WTC11 (cell line): ENCODE results near the gene TMEM62. TPM values are rescaled to one million over a fixed set of nuclear protein-coding genes. Genes with fewer than 3 reads are reported as not detected.

ENCODE experiments used
- ATAC-seq: fragments of 200-7000 bp; cut with Tn5 transposase; 2 replicates; pipeline ENCODE4 v1.10.0; 2021; ENCODE audit warnings: mild to moderate bottlenecking, moderate library complexity
- Bru-seq: library from RNA; stranded (reverse); fragments of 400-500 nt; gene quantifications from one replicate; lab custom pipeline; 2021; lab: Mats Ljungman, UMichigan
- CTCF ChIA-PET: fragments of 300-600 bp; sonication (Branson Sonifier 250); formaldehyde crosslinking; loops from one replicate; lab custom pipeline; 2021; ENCODE audit warnings: antibody characterized with exemption; lab: Charles Lee
- POLR2A ChIA-PET: fragments of 350-600 bp; sonication (Branson Sonifier 250); formaldehyde crosslinking; loops from one replicate; lab custom pipeline; 2021; ENCODE audit warnings: antibody characterized with exemption; lab: Charles Lee
- DNase-seq: peaks from one replicate; pipeline ENCODE4 v3.0.0; 2021; ENCODE audit warnings: low spot score
- H3K27ac Mint-ChIP-seq: 2 replicates; pipeline ENCODE4 v1.8.0; 2021; ENCODE audit warnings: mixed read lengths
- H3K27me3 Mint-ChIP-seq: 2 replicates; pipeline ENCODE4 v1.8.0; 2021; ENCODE audit warnings: low read depth, mild to moderate bottlenecking, moderate library complexity, mixed read lengths
- H3K36me3 Mint-ChIP-seq: 2 replicates; pipeline ENCODE4 v1.8.0; 2021; ENCODE audit warnings: mixed read lengths
- H3K4me1 Mint-ChIP-seq: 2 replicates; pipeline ENCODE4 v1.8.0; 2022; ENCODE audit warnings: mixed read lengths
- H3K4me3 Mint-ChIP-seq: 2 replicates; pipeline ENCODE4 v1.8.0; 2021; ENCODE audit warnings: mild to moderate bottlenecking, moderate library complexity, mixed read lengths
- H3K9me3 Mint-ChIP-seq: 2 replicates; pipeline ENCODE4 v1.8.0; 2021; ENCODE audit warnings: mixed read lengths
- AFF4 ChIP-seq: sonication (generic); formaldehyde crosslinking; IDR thresholded peaks from 2 replicates; pipeline ENCODE4 v1.8.1; 2023; ENCODE audit warnings: mild to moderate bottlenecking, missing genetic modification reagents, borderline replicate concordance
- E2F1 ChIP-seq: sonication (generic); formaldehyde crosslinking; IDR thresholded peaks from 2 replicates; pipeline ENCODE4 v1.8.0; 2022; ENCODE audit warnings: mild to moderate bottlenecking, missing genetic modification reagents
- E2F4 ChIP-seq: sonication (generic); formaldehyde crosslinking; IDR thresholded peaks from 2 replicates; pipeline ENCODE4 v1.8.1; 2022; ENCODE audit warnings: low read depth, mild to moderate bottlenecking, moderate library complexity, missing genetic modification reagents, borderline replicate concordance
- EMX1 ChIP-seq: fragments of 250-450 bp; sonication (Bioruptor Pico); IDR thresholded peaks from 2 replicates; pipeline ENCODE4 v1.8.0; 2021; ENCODE audit warnings: mild to moderate bottlenecking
- FOXP4 ChIP-seq: sonication (generic); formaldehyde crosslinking; IDR thresholded peaks from 2 replicates; pipeline ENCODE4 v1.8.0; 2022; ENCODE audit warnings: mild to moderate bottlenecking, missing genetic modification reagents
- IRF2 ChIP-seq: sonication (generic); formaldehyde crosslinking; IDR thresholded peaks from 2 replicates; pipeline ENCODE4 v1.8.0; 2022; ENCODE audit warnings: low read depth, missing genetic modification reagents, borderline replicate concordance
- JAZF1 ChIP-seq: fragments of 250-450 bp; sonication (Bioruptor Pico); IDR thresholded peaks from 2 replicates; pipeline ENCODE4 v1.9.0; 2021; ENCODE audit warnings: moderate library complexity, mild to moderate bottlenecking, inconsistent platforms
- MLX ChIP-seq: sonication (generic); formaldehyde crosslinking; IDR thresholded peaks from 2 replicates; pipeline ENCODE4 v1.8.1; 2023; ENCODE audit warnings: mild to moderate bottlenecking, missing genetic modification reagents, moderate library complexity
- NFE2L1 ChIP-seq: sonication (generic); formaldehyde crosslinking; IDR thresholded peaks from 2 replicates; pipeline ENCODE4 v1.8.1; 2023; ENCODE audit warnings: missing genetic modification reagents
- NR3C1 ChIP-seq: sonication (generic); formaldehyde crosslinking; conservative IDR thresholded peaks from 2 replicates; pipeline ENCODE4 v1.8.1; 2023; ENCODE audit warnings: low read depth, mild to moderate bottlenecking, missing genetic modification reagents
- PRDM15 ChIP-seq: sonication (generic); formaldehyde crosslinking; IDR thresholded peaks from 2 replicates; pipeline ENCODE4 v1.8.0; 2022; ENCODE audit warnings: missing genetic modification reagents
- PREB ChIP-seq: sonication (generic); formaldehyde crosslinking; IDR thresholded peaks from 2 replicates; pipeline ENCODE4 v1.8.1; 2022; ENCODE audit warnings: mild to moderate bottlenecking, missing genetic modification reagents, moderate library complexity, borderline replicate concordance
- RORB ChIP-seq: fragments of 250-450 bp; sonication (Bioruptor Pico); IDR thresholded peaks from 2 replicates; pipeline ENCODE4 v1.9.0; 2021; ENCODE audit warnings: mild to moderate bottlenecking
- SP1 ChIP-seq: sonication (generic); formaldehyde crosslinking; conservative IDR thresholded peaks from 2 replicates; pipeline ENCODE4 v1.8.1; 2022; ENCODE audit warnings: missing genetic modification reagents
- TCF7 ChIP-seq: sonication (generic); formaldehyde crosslinking; IDR thresholded peaks from 2 replicates; pipeline ENCODE4 v1.8.0; 2022; ENCODE audit warnings: mild to moderate bottlenecking, low read depth, missing genetic modification reagents, moderate library complexity
- TP53 ChIP-seq: sonication (generic); formaldehyde crosslinking; IDR thresholded peaks from 2 replicates; pipeline ENCODE4 v1.8.1; 2023; ENCODE audit warnings: mild to moderate bottlenecking, missing genetic modification reagents
- ZMAT4 ChIP-seq: fragments of 250-450 bp; sonication (Bioruptor Pico); IDR thresholded peaks from 2 replicates; pipeline ENCODE4 v1.9.0; 2021; ENCODE audit warnings: mild to moderate bottlenecking
- ZNF317 ChIP-seq: sonication (generic); formaldehyde crosslinking; IDR thresholded peaks from 2 replicates; pipeline ENCODE4 v1.8.1; 2023; ENCODE audit warnings: low read depth, mild to moderate bottlenecking, moderate library complexity, missing genetic modification reagents, borderline replicate concordance
- ZSCAN18 ChIP-seq: fragments of 250-450 bp; sonication (Bioruptor Pico); IDR thresholded peaks from 2 replicates; pipeline ENCODE4 v2.1.2; 2022; ENCODE audit warnings: mild to moderate bottlenecking, moderate library complexity
- long read RNA-seq, 3 experiments: library from RNA in 1 of 3; library from capped mRNA in 1 of 3; library from polyadenylated mRNA in 1 of 3; unstranded in 2 of 3; stranded (forward) in 1 of 3; transcript quantifications; one replicate each; pipeline ENCODE4 v2.0.0, GENCODE V29; 2021
- total RNA-seq: library from RNA; stranded (reverse); gene quantifications from 3 replicates; pipeline ENCODE4 v1.2.3, GENCODE V29; 2021

TMEM62 gene
- total RNA-seq (4.6 to 5.6 TPM (median 5.0 TPM) in 3 replicates), Bru-seq, nascent RNA (percentile 62 among the genes with signal in this experiment)
- long read RNA-seq, experiment 1, partial matches to known transcripts: 2 of 12 reads
- long read RNA-seq, experiment 1, other reads (novel, unspliced or antisense): 7 of 12 reads
- long read RNA-seq, experiment 2, partial matches to known transcripts: 0 of 3 reads
- long read RNA-seq, experiment 2, other reads (novel, unspliced or antisense): 1 of 3 reads
- long read RNA-seq, experiment 3: 0 reads

GRCh38 chr15:43133430-43134156 lies at the start of gene TMEM62:
TSS of gene TMEM62 (plus strand) at chr15:43133586. CDS start at chr15:43133803, 217 bp downstream.
- Mint-ChIP-seq H3K9me3 (peaks cover 16% of the 10 kb centered on the region), H3K4me1 (peaks cover 16% of the 10 kb centered on the region), H3K27me3 (peaks cover 58% of the 10 kb centered on the region), H3K27ac (peak within 1 kb of the TSS; percentile 53), H3K36me3 (peaks cover 6% of the 10 kb centered on the region; the same call in 1 of the 2 replicates), H3K4me3 (peak within 1 kb of the TSS; percentile 87)
- ATAC-seq (peak; percentile 79), DNase-seq (peak; percentile 74)
- ChIA-PET POLR2A (no interaction called here), CTCF (interaction anchor here (1.8 kb wide), 1 partner anchor 71 kb away, joined by 7 read pairs; no protein-coding TSS in a partner anchor)
- TF ChIP-seq AFF4 (CRISPR knock-in tag) (no peak), NR3C1 (CRISPR knock-in tag) (no peak), SP1 (CRISPR knock-in tag) (0 out of 2 replicates have a peak, but pooled peaks have one; percentile 39), PREB (CRISPR knock-in tag) (no peak), RORB (CRISPR knock-in tag) (no peak), EMX1 (CRISPR knock-in tag) (no peak), TCF7 (CRISPR knock-in tag) (no peak), E2F4 (CRISPR knock-in tag) (no peak), FOXP4 (CRISPR knock-in tag) (peak; percentile 54), ZMAT4 (no peak), ZNF317 (CRISPR knock-in tag) (no peak), NFE2L1 (no peak), PRDM15 (0 out of 2 replicates have a peak, but pooled peaks have one; percentile 13), TP53 (CRISPR knock-in tag) (no peak), IRF2 (CRISPR knock-in tag) (no peak), JAZF1 (no peak), E2F1 (CRISPR knock-in tag) (no peak), MLX (CRISPR knock-in tag) (no peak), ZSCAN18 (CRISPR knock-in tag) (no peak)
